Fibroblast of gingiva (primary cell): ENCODE measurements around the gene MARVELD3.
"Not testable (repeated sequence)": the region's sequence is repeated elsewhere in the genome, so short reads cannot be mapped to it uniquely, and the experiment has no call there.

Experiments
- DNase-seq: peaks from one replicate; pipeline ENCODE4 v3.0.0-alpha.2; 2011; ENCODE audit warnings: low read depth

MARVELD3 gene

GRCh38 chr16:71672125-71672524, 46.1 kb downstream of the MARVELD3 start:
- DNase-seq: no peak

- DNase-seq: no peak
These were observed 47.0 kb downstream of the MARVELD3 start for GRCh38 chr16:71672803-71673581.

DNA sequence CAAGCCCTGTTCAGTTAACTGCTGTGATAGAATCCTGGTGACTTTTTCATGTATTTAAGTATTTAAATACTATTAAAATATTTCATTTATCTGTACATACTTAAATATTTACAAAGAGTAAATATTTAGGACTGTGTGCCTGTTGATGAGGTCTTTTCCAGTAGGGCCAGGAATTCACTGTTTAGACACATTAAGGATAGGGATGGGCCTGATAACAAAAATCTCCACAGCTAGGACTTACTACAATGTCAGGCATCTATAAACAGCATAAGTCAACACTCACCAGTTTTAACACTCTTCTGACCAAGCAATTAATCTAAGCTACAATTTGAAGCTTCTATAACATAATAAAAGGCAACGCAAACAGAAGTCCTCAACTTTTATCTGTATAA, 47.6 kb downstream of the MARVELD3 start:
- DNase-seq: no peak

GRCh38 chr16:71674229-71674628, 48.2 kb downstream of the MARVELD3 start:
- no peak for DNase-seq

DNA sequence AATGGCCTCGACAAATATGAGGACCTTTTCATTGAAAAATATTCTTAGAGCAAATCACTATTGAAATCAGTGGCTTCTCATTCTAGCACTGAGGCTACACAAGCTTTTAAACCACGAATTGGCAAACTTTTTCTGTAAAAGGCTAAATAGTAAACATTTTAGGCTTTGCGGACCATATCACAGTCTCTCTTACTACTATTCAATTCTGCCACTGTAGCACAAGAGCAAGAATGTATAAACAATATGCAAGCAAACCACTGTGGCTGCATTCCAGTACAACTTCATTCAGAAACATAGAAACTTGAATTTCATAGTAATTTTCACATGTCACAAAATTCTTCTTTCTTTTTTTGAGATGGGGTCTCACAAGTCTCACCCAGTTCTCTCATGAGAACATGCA, 49.4 kb downstream of the MARVELD3 start:
- DNase-seq: peak; percentile 4

- DNase-seq: no peak
These were observed 50.3 kb downstream of the MARVELD3 start for GRCh38 chr16:71676236-71676635.

- no peak for DNase-seq
These were observed 55.4 kb downstream of the MARVELD3 start for GRCh38 chr16:71681360-71681759.

DNA sequence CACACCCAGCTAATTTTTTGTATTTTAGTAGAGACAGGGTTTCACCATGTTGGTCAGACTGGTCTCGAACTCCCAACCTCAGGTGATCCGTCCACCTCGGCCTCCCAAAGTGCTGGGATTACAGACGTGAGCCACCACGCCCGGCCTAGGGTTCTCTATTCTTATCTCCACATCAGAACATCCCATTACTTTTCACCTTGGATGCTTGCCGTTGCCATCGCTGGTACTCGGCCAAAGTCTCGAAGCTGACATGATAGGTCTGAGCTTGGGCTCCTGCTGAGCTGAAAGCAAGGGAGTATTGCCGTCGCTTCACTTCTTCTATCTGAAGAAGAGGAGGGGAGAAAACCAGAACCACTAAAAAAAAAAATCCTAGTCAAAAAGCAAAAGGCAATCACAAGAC, 58.3 kb downstream of the MARVELD3 start:
- not testable (repeated sequence) for DNase-seq
